Esophagus muscularis mucosa (tissue), 4 donors: Measurements from ENCODE around the gene CCNJ. TPM values are rescaled to one million over a fixed set of nuclear protein-coding genes. Genes with fewer than 3 reads are reported as not detected.
"Not testable (repeated sequence)": the region's sequence is repeated elsewhere in the genome, so short reads cannot be mapped to it uniquely, and the experiment has no call there.

ENCODE experiments used
- DNase-seq: peaks from one replicate; pipeline ENCODE4 v3.0.0-alpha.2; 2017; ENCODE audit errors: extremely low spot score
- H3K27ac ChIP-seq, 4 donors: fragments of 200-600 bp; sonication (generic); replicated peaks in 1 of 4; 1 replicate in 3 of 4; 2 replicates in 1 of 4; pipeline ENCODE4 v1.5.1; 2016 to 2019; ENCODE audit warnings: mild to moderate bottlenecking in 1 of 4
- H3K27me3 ChIP-seq, 4 donors: fragments of 200-600 bp; sonication (generic); one replicate each; pipeline versions ENCODE4 v1.5.1 to v1.6.0; 2016 to 2019
- H3K36me3 ChIP-seq, 4 donors: fragments of 200-600 bp; sonication (generic); one replicate each; pipeline ENCODE4 v1.5.1; 2016 to 2019
- H3K4me1 ChIP-seq, 4 donors: fragments of 200-600 bp; sonication (generic); one replicate each; pipeline ENCODE4 v1.5.1; 2016 to 2019
- H3K4me3 ChIP-seq, 4 donors: fragments of 200-600 bp; sonication (generic); 1 replicate in 2 of 4; 2 replicates in 2 of 4; pipeline ENCODE4 v1.5.1; 2016 to 2019; ENCODE audit warnings: mild to moderate bottlenecking in 4 of 4, moderate library complexity in 1 of 4
- H3K9me3 ChIP-seq, 4 donors: fragments of 200-600 bp; sonication (generic); 1 replicate in 3 of 4; 2 replicates in 1 of 4; pipeline ENCODE4 v1.5.1; 2016 to 2019
- CTCF ChIP-seq, 3 experiments: fragments of 200-600 bp in 2 of 3; fragments of 450-650 bp in 1 of 3; sonication (generic) in 2 of 3; IDR thresholded peaks; one replicate each; pipeline ENCODE4 v1.5.1; 2017 to 2019; ENCODE audit warnings: antibody characterized with exemption in 3 of 3, mild to moderate bottlenecking in 2 of 3, moderate library complexity in 1 of 3
- EP300 ChIP-seq: sonication (generic); formaldehyde crosslinking; IDR thresholded peaks from one replicate; pipeline ENCODE4 v1.6.1; 2017; ENCODE audit warnings: antibody characterized with exemption
- POLR2A ChIP-seq: fragments of 450-650 bp; IDR thresholded peaks from one replicate; pipeline ENCODE4 v1.6.1; 2017; ENCODE audit warnings: antibody characterized with exemption, moderate library complexity, mild to moderate bottlenecking, low read depth
- POLR2AphosphoS5 ChIP-seq, 2 donors: sonication (generic); formaldehyde crosslinking; IDR thresholded peaks; one replicate each; pipeline ENCODE4 v1.6.1; 2017; ENCODE audit warnings: antibody characterized with exemption in 2 of 2
- WGBS: methylation state at CpG from one replicate; pipeline ENCODE4 v1.1.5; 2018; 5-methylcytosine and 5-hydroxymethylcytosine counted together
- intact Hi-C: fragments of 100-400 bp; cut with DNase I; formaldehyde crosslinking; loops from one replicate; pipeline ENCODE4 v1.15.1; 2023
- total RNA-seq, 4 donors: library from RNA; depleted of rRNA; stranded (reverse); fragments of >200 nt; gene quantifications; one replicate each; pipeline versions ENCODE4 v1.1.0 to v1.2.1, GENCODE V29; 2016

The CCNJ gene
- total RNA-seq, 4 donors from 2014 or later = 3.8 to 5.3 (median 4.8) TPM

GRCh38 chr10:96046546-96046945 is 3.2 kb downstream of the CCNJ start:
- Histone ChIP-seq H3K27me3 (no peaks in the 10 kb centered on the region), H3K27ac (no peak overlapping the region), H3K9me3 (no peaks in the 10 kb centered on the region), H3K36me3 (peaks cover 0 to 26% (median 3%) of the 10 kb centered on the region in 4 donors), H3K4me1 (peaks cover 19 to 25% (median 22%) of the 10 kb centered on the region in 4 donors), H3K4me3 (no peak overlapping the region)
- WGBS = 88% methylated on average over 1 of the region's 1 CpG
- DNase-seq = no peak
- TF ChIP-seq CTCF (IDR thresholded peaks at IDR 0.05) (no peak), POLR2A (no peak)
- intact Hi-C loops = no loop called here

- H3K36me3 ChIP-seq = peaks cover 0 to 26% (median 3%) of the 10 kb centered on the region in 4 donors
- peaks cover 19 to 25% (median 22%) of the 10 kb centered on the region in 4 donors for H3K4me1 ChIP-seq
- no peaks in the 10 kb centered on the region for H3K9me3 ChIP-seq
- TF ChIP-seq EP300 (no peak), CTCF (IDR thresholded peaks at IDR 0.05) (no peak), POLR2A (no peak), POLR2AphosphoS5 (IDR thresholded peaks at IDR 0.05) (no peak)
- DNase-seq = no peak
- no peak overlapping the region for H3K27ac ChIP-seq
- intact Hi-C loops = no loop called here
- WGBS = 90% methylated on average over 4 of the region's 4 CpGs
- no peak overlapping the region for H3K4me3 ChIP-seq
- H3K27me3 ChIP-seq = no peaks in the 10 kb centered on the region
Observed at GRCh38 chr10:96047004-96047649, 3.7 kb downstream of the CCNJ start.

DNA sequence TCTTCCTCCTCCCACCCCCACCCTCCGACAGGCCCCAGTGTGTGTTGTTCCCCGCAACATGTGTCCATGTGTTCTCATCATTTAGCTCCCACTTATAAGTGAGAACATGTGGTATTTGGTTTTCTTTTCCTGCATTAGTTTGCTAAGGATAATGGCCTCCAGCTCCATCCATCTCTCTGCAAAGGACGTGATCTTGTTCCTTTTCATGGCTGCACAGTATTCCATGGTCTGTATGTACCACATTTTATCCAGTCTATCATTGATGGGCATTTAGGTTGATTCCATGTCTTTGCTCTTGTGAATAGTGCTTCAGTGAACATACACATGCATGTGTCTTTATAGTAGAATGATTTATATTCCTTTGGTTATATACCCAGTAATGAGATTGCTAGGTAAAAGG is 4.5 kb downstream of the CCNJ start:
- H3K4me3 ChIP-seq, DNase-seq, H3K27me3 ChIP-seq, intact Hi-C loops, H3K27ac ChIP-seq, H3K9me3 ChIP-seq: not testable (repeated sequence)
- Histone ChIP-seq H3K36me3 (peaks cover 0 to 30% (median 3%) of the 10 kb centered on the region in 4 donors), H3K4me1 (peaks cover 14 to 22% (median 16%) of the 10 kb centered on the region in 4 donors)
- WGBS = 98% methylated on average over 3 of the region's 3 CpGs

GRCh38 chr10:96049340-96049739 is 6.0 kb downstream of the CCNJ start:
- Histone ChIP-seq H3K9me3 (no peaks in the 10 kb centered on the region), H3K4me3 (no peak overlapping the region), H3K4me1 (peaks cover 10 to 19% (median 13%) of the 10 kb centered on the region in 4 donors), H3K27ac (no peak overlapping the region), H3K36me3 (peaks cover 0 to 30% (median 3%) of the 10 kb centered on the region in 4 donors), H3K27me3 (no peaks in the 10 kb centered on the region)
- intact Hi-C loops = no loop called here
- TF ChIP-seq POLR2A (no peak), POLR2AphosphoS5 (IDR thresholded peaks at IDR 0.05) (no peak), CTCF (IDR thresholded peaks at IDR 0.05) (no peak), EP300 (no peak)
- DNase-seq = no peak
- WGBS = 91% methylated on average over 2 of the region's 2 CpGs

DNA sequence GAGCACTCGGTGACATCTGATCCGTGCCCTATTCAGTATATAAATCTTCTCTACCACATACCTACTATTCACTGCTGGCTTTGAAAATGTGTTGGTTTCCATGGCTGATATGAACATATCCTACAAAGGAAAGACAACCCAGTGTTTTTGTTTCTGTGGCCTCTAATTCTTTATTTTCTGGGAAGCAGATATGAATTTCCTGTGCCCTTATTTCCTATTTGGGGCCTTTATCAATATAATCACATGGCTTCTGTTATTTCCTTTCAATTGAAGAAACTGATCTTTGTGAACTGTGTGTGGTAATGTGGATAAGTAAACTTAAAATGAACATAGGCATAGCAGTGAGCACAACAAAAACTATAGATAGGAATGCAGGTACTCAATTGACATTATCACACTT is 10.6 kb downstream of the CCNJ start:
- H3K36me3 ChIP-seq = peaks cover 23 to 41% (median 24%) of the 10 kb centered on the region in 4 donors
- H3K27ac ChIP-seq = no peak overlapping the region
- DNase-seq = no peak
- intact Hi-C loops = no loop called here
- H3K4me1 ChIP-seq = no peaks in the 10 kb centered on the region
- no peaks in the 10 kb centered on the region for H3K9me3 ChIP-seq
- H3K4me3 ChIP-seq = no peak overlapping the region
- H3K27me3 ChIP-seq = no peaks in the 10 kb centered on the region
- TF ChIP-seq POLR2AphosphoS5 (IDR thresholded peaks at IDR 0.05) (no peak), EP300 (no peak), CTCF (IDR thresholded peaks at IDR 0.05) (no peak), POLR2A (no peak)
- WGBS = 86% methylated on average over 2 of the region's 2 CpGs
